Hematopoietic multipotent progenitor cell (in vitro differentiated cells): ENCODE data around the gene IFITM2. TPM values are rescaled to one million over a fixed set of nuclear protein-coding genes. Genes with fewer than 3 reads are reported as not detected.

Source experiments
- DNase-seq, 3 donors: peaks; one replicate each; pipeline ENCODE4 v3.0.0-alpha.2; 2011 to 2015; ENCODE audit warnings: low read depth in 2 of 3, low spot score in 2 of 3
- total RNA-seq: library from RNA; depleted of rRNA; stranded (reverse); fragments of >200 nt; gene quantifications from one replicate; pipeline ENCODE4 v1.2.3, GENCODE V29; 2012

IFITM2 gene
- total RNA-seq, 1 donor: 200 TPM

- DNase-seq: no peak
Observed at GRCh38 chr11:291281-292210, 16.1 kb upstream of the IFITM2 start.

DNA sequence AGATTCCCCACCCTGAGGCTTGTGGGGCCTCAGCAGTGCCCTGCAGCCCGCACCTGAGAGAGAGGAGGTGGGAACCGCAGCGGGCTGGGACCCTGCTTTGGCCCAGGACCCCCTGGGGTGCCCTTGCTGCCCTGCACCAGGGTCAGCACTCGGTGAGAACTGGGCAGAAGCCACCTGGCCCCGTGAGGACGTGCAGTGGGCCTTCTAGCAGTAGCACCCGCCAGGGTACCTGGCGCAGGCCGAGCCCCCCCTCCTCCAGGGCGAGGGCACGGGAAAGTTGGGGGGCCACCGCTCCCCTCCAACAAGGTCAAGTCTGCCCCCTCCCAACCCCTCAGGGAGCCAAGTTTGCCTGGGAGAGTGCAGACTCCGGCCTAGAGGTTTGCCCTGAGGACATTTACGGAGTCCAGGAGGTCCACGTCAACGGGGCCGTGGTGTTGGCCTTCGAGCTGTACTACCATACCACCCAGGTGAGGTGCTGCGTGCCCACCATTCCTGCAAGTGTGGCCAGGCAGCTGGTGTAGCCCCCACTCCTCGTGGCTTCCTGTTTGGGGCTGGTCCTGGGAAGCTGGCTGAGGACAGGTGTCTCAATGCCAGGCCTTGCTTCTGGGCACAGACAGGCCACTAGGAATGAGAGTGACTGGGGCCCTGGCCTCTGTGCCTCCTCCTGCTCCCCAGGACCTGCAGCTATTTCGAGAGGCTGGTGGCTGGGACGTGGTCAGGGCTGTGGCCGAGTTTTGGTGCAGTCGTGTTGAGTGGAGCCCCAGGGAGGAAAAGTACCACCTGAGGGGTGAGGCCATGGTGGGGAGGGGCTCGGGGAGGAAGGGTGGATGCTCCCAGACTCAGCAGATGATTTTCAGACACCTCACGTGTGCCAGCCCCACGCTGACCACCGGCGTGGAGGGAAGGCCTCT, 15.2 kb upstream of the IFITM2 start:
- no peak for DNase-seq

DNA sequence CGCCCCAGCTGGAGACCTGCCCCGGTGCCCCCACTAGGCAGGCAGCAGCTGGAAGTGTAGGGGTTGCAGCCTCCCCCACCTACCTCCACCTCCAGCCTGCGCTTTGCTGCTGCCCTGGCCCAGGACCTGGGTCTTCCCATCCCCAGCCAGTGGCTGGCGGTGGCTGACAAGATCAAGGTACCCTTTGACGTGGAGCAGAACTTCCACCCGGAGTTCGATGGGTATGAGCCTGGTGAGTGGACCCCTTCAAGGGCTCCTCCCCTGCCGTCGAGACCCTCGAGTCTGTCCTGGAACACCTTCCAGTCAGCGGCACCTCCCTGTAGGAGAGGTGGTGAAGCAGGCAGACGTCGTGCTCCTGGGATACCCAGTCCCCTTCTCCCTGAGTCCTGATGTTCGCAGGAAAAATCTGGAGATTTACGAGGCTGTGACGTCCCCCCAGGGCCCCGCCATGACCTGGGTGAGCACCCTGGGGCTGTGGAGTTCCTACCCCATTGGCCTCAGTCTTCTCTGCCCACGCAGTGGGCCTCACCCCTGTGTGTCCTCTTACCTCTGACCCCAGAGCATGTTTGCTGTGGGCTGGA, 14.3 kb upstream of the IFITM2 start:
- no peak for DNase-seq

GRCh38 chr11:293852-294661, 13.6 kb upstream of the IFITM2 start:
- DNase-seq: no peak

DNA sequence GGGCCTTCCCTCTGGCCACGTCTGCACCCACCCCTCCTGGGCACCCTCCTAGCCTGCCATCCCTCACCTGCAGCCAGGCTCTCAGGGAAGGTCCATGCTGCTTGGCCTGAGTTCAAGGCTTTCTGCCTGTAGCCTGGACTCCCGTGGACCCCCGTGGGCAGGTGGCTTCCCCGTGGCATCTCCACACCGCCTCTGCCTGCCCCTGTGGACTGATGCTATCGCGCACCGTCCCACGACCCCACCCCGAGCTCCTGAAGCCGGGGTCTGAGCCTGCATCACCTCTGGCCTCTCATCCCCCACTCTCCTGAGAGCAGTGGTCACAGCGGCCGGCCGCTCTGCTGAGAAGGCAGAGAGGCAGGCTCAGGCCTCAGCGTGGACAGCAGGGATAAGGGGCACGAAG, 12.8 kb upstream of the IFITM2 start:
- no peak for DNase-seq

GRCh38 chr11:295351-296170, 12.1 kb upstream of the IFITM2 start:
- no peak for DNase-seq

DNA sequence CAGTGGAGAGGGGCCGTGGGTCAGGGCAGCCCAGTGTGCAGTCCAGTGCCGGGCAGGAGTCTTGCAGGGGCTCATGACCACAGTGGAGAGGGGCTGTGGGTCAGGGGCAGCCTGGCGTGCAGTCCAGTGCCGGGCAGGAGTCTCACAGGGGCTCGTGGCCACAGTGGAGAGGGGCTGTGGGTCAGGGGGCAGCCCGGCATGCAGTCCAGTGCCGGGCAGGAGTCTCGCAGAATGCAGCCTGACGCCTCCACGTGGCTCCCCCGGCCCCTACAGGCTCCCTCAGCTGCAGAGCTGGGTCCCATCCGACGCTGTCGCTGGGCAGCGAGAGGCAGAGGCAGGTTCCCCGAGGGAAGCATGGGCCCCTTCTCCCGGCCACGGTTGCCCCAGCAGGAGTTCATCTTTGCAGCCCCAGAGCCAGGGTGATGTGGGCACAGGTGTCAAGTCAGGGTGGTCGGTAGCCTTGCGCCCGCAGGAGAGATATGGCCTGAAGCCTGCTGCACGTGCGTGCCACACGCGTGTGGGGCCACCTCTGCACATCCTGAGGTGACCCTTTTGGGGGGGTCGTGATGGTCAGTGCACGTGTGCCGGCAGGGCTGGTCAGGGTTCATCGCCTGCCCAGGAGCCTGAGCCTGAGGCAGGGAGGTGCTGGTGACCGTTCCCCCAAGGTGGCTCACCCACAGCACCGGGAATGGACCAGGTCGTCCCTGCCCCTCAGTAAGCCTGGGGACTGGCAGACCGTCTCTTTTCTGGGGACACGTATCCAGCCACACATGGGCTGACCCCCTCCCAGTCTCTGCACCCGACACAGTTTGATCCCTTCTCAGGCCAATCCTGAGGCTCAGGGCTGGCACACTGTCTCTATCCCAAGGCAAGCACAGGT, 11.2 kb upstream of the IFITM2 start:
- no peak for DNase-seq

- no peak for DNase-seq
Observed at GRCh38 chr11:297051-297585, 10.5 kb upstream of the IFITM2 start.

- DNase-seq: no peak
Observed at GRCh38 chr11:297586-298405, 9.8 kb upstream of the IFITM2 start.

DNA sequence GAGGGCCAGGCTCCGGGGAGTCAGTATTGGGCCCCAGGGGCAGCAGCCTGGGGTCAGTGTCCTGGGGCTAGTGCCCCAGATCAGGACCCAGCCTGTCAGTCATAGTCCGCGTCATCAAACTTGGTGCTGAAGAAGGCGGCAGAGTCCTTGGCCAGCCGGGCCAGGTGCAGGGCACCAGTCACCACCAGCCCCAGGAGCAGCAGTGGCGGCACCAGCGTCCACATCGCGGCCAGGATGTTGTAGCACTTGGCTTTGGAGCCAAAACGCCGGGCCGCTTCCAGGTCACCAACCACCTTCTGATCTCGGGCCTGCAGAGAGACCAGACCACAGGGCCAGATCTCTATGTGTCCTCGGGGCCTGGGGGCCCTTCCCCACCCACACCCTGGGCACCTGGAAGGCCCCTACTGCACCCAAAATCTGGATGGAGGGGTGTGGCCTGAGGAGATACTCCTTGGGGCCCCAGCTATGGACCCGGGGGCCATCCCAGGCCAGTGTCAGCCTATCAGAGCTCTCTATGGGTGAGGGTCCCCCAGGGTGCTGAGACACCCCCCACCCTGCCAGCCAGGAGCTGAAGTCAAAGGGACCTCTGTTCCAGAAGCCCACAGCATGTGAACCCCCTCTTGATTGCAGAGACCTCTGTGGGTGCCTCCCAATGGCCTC, 9.1 kb upstream of the IFITM2 start:
- DNase-seq: no peak

DNA sequence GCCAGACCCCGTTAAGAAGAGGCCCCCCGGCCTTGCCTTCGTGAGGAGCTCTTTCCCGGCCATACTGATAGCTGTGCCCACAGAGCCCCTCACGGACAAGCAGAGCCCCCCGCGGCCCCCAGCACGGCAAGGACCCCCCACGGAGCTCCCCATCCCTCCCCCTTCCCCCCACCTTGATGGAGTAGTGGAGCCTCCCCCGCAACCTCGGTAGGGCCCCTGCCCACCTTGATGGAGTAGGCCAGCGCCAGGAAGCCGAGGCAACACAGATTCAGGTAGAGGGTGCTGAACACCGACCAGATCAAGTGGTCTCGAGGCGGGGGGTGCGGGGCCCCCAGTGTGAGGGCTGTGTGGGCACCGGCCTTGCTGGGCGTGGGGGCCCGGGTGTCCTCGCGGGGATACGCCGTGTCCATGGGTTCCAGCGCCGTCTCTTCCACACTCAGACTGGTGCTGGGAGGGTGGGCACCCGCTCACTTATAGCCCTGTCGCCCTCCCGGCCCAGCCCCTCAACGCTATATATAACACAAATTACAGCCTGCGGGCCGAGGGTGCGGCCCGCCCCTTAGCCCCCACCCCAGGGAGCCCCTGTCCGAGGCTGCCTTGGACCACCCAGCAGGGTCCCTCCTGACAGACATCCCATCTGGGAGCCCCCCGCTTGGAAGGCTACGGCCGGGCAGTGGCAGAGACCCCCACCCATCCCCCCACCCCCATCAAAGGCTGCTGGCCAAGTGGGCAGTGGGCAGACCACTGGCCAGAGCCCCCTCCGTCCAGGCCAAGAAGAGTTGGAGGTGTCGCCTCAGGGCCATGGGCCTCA, 8.3 kb upstream of the IFITM2 start, which contains the start of gene IFITM5:
TSS of gene IFITM5 (minus strand) at position 446 of the 811 bp plus-strand sequence. CDS start at position 410, 36 bp downstream.
- DNase-seq: no peak

DNA sequence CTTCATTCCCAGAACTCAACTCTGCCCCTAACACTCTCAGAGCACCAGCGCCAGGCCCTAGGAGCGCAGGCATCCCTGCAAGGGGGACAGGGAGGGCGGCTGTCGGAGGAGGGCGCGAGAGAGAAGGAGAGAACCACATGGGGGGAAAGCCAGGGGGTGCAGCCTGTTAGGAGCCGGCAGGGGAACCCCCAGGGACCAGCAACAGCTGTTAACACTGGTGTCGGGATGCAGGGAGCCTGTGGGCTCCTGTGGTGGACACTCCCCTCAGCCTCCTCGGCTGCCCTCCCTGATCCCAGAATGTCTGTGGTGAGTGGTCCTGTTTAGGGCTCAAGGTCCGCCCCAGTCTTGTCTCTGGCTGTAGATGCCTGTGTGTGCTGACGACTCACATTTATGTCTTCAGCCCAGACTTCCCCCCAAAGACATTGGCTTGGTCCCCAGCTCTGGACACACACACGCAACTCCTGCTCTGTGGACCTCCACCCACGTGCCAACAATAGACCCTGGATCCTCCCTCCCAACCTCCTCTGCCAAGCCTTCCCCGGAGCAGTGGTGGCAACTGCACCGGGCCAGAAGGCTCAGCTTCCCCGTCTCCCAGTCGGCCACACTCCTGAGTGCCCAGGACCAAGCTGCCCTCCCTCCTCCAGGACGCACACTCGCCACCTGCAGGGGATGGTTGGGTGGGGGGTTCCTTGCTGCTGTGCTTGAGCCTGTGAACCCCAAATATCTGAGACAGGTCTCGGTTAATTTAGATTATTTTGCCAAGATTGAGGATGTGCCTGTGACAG, 7.5 kb upstream of the IFITM2 start:
- peak in 2 of 3 donors; percentile 70 to 79 for DNase-seq

GRCh38 chr11:303363-303762, 4.3 kb upstream of the IFITM2 start:
- DNase-seq: peak in 1 of 3 donors; percentile 29

GRCh38 chr11:304061-304506, 3.5 kb upstream of the IFITM2 start:
- no peak for DNase-seq
